IMR-90 (cell line): ENCODE data around the gene MAG.

Source experiments
- BHLHE40 ChIP-seq: fragments of 150-350 bp; IDR thresholded peaks from 2 replicates; pipeline ENCODE4 v1.6.1; 2016; ENCODE audit warnings: mild to moderate bottlenecking, low read depth, low read length
- CEBPB ChIP-seq: IDR thresholded peaks from 2 replicates; pipeline ENCODE4 v1.6.1; 2012; ENCODE audit warnings: low read depth, low read length, improper control_type of control experiment
- CHD1 ChIP-seq: IDR thresholded peaks from 2 replicates; pipeline ENCODE4 v1.6.1; 2012; ENCODE audit warnings: low read depth, low read length, improper control_type of control experiment
- CTCF ChIP-seq: conservative IDR thresholded peaks from 2 replicates; pipeline ENCODE4 v1.5.1; 2012; ENCODE audit warnings: mild to moderate bottlenecking, low read depth, low read length, improper control_type of control experiment
- FOS ChIP-seq: fragments of 150-350 bp; IDR thresholded peaks from 2 replicates; pipeline ENCODE4 v1.6.1; 2016; ENCODE audit warnings: low read depth, low read length
- MAFK ChIP-seq: IDR thresholded peaks from 2 replicates; pipeline ENCODE4 v1.6.1; 2012; ENCODE audit warnings: low read depth, low read length, improper control_type of control experiment
- MAZ ChIP-seq: IDR thresholded peaks from 2 replicates; pipeline ENCODE4 v1.6.1; 2012; ENCODE audit warnings: low read depth, mild to moderate bottlenecking, low read length, improper control_type of control experiment, moderate library complexity, borderline replicate concordance
- MXI1 ChIP-seq: IDR thresholded peaks from 2 replicates; pipeline ENCODE4 v1.6.1; 2012; ENCODE audit warnings: low read depth, mild to moderate bottlenecking, low read length, moderate library complexity, borderline replicate concordance
- POLR2A ChIP-seq: IDR thresholded peaks from 2 replicates; pipeline ENCODE4 v1.6.1; 2012; ENCODE audit warnings: mild to moderate bottlenecking, low read depth, low read length
- RCOR1 ChIP-seq: IDR thresholded peaks from 2 replicates; pipeline ENCODE4 v1.6.1; 2012; ENCODE audit warnings: mild to moderate bottlenecking, low read length, improper control_type of control experiment; ENCODE audit not compliant: insufficient replicate concordance
- RFX5 ChIP-seq: IDR thresholded peaks from 2 replicates; pipeline ENCODE4 v1.8.0; 2012; ENCODE audit warnings: low read depth, mild to moderate bottlenecking, low read length, moderate library complexity
- USF2 ChIP-seq: fragments of 150-350 bp; IDR thresholded peaks from 2 replicates; pipeline ENCODE4 v1.6.1; 2017; ENCODE audit warnings: mild to moderate bottlenecking, antibody characterized with exemption, low read length, low read depth

GRCh38 chr19:35290381-35291127, 1.4 kb upstream of the MAG start:
- TF ChIP-seq CTCF, result no peak
- no peak for TF ChIP-seq FOS
- no peak for TF ChIP-seq MAZ
- TF ChIP-seq POLR2A, result no peak
- no peak for TF ChIP-seq RFX5
- no peak for TF ChIP-seq CEBPB
- no peak for TF ChIP-seq BHLHE40
- TF ChIP-seq USF2, result no peak
- TF ChIP-seq MXI1, result no peak
- no peak for TF ChIP-seq RCOR1
- TF ChIP-seq CHD1, result no peak
- TF ChIP-seq MAFK, result 0 out of 2 replicates have a peak, but pooled peaks have one; percentile 20
